Stimulated activated CD4-positive, alpha-beta T cell treated with anti-CD3 and anti-CD28 coated beads, TNF-alpha, amount 100 ng/mL, for 24 hours (primary cell): ENCODE results near the gene SCP2.

Experiments used
- DNase-seq, 3 experiments: peaks; one replicate each; pipeline ENCODE4 v3.0.0-alpha.2; 2020; ENCODE audit warnings: low read depth in 3 of 3

The SCP2 gene

GRCh38 chr1:53037159-53037558, 110.1 kb downstream of the SCP2 start:
- DNase-seq = no peak

- no peak for DNase-seq
These were observed 111.5 kb downstream of the SCP2 start for GRCh38 chr1:53038566-53038965.

- DNase-seq = no peak
These were observed 116.2 kb downstream of the SCP2 start for GRCh38 chr1:53043271-53043670.

GRCh38 chr1:53044926-53045325, 117.8 kb downstream of the SCP2 start:
- DNase-seq = no peak

GRCh38 chr1:53046930-53047329, 119.9 kb downstream of the SCP2 start:
- DNase-seq = no peak

- DNase-seq = no peak
These were observed 121.0 kb downstream of the SCP2 start for GRCh38 chr1:53047737-53048736.

- no peak for DNase-seq
These were observed 122.0 kb downstream of the SCP2 start for GRCh38 chr1:53048960-53049573.

- DNase-seq = no peak
These were observed 122.5 kb downstream of the SCP2 start for GRCh38 chr1:53049574-53049967.

GRCh38 chr1:53050310-53050709, 123.2 kb downstream of the SCP2 start:
- no peak for DNase-seq

GRCh38 chr1:53051676-53052075, 124.6 kb downstream of the SCP2 start:
- no peak for DNase-seq

GRCh38 chr1:53057127-53057526, 130.1 kb downstream of the SCP2 start:
- DNase-seq = no peak

GRCh38 chr1:53060579-53060978, 133.5 kb downstream of the SCP2 start:
- DNase-seq = no peak

GRCh38 chr1:53061123-53061858, 134.2 kb downstream of the SCP2 start:
- no peak for DNase-seq

- no peak for DNase-seq
These were observed 135.0 kb downstream of the SCP2 start, which contains the start of gene PODN for GRCh38 chr1:53061859-53062707. Gene PODN, plus strand, starts transcription at chr1:53062213. Its CDS starts 7,643 bp downstream, at chr1:53069856.

GRCh38 chr1:53062708-53063591, 135.9 kb downstream of the SCP2 start:
- no peak for DNase-seq

GRCh38 chr1:53063744-53064515, 136.9 kb downstream of the SCP2 start:
- DNase-seq = no peak

GRCh38 chr1:53065391-53065790, 138.3 kb downstream of the SCP2 start:
- no peak for DNase-seq

- DNase-seq = no peak
These were observed 139.4 kb downstream of the SCP2 start for GRCh38 chr1:53066488-53066887.
